GM10847 (cell line): ENCODE data around the gene EFCC1.

Source experiments
- POLR2A ChIP-seq: IDR thresholded peaks from 2 replicates; pipeline ENCODE4 v1.6.1; 2011; ENCODE audit not compliant: insufficient read length; ENCODE audit errors: extremely low read depth

The EFCC1 gene

GRCh38 chr3:129017484-129017899 is 16.4 kb downstream of the EFCC1 start:
- no peak for TF ChIP-seq POLR2A

DNA sequence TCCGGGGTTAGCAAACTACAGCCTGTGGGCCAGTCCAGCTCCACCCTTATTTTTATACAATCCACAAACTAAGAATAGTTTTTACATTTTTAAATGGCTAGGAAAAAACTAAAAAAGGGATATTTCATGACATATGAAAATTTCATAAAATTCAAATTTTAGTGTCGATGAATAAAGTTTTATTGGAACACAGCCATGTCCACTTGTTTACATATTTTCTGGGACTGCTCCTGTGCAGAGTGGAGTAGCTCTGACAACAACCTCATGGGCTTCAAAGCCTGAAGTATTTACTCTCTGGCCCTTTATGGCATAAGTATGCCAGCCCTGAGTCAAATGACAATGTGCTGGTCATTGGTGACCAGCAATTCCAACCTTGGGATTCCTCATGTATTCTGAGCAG is 17.2 kb downstream of the EFCC1 start:
- no peak for TF ChIP-seq POLR2A

- no peak for TF ChIP-seq POLR2A
These were observed 17.6 kb downstream of the EFCC1 start for GRCh38 chr3:129018751-129019150.

DNA sequence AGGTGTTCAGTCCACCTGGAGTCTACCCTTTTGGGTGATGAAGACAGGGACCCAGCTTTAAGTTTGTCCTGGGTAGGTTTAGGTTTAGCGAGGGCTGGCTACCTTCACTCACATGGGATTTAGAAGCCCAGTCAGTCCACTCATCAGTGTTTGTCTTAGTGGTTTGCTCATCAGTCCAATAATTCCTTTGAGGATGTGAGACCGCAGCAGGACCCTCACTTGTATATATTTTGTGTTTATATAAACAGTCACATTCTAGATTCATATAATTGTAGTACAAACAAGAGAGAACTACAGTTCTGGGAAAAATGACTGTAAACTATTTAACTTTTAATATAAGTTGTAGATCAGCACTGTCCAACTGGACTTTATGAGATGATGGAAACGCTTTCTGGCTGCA is 18.2 kb downstream of the EFCC1 start:
- TF ChIP-seq POLR2A, result no peak

DNA sequence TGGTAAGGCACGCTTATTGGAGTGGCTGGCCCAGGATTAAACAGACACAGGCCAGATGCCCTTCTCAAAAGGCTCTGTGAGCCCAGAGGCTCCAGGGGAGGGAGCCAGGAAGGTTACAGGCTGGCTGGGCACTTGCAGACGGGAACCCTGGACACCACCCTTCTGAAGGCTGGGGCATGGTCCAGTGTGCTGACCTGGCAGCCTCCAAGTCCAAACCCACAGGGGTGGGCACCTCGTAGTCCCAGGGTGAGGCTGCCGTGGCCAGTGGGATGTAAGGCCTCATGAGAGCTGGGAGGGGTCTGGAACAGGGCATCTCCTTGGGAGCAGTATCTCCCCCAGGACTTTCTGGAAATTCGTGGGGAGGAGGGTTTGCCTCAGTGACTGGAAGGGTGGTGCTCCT is 19.6 kb downstream of the EFCC1 start:
- no peak for TF ChIP-seq POLR2A

- no peak for TF ChIP-seq POLR2A
These were observed 20.0 kb downstream of the EFCC1 start for GRCh38 chr3:129021140-129021551.

- no peak for TF ChIP-seq POLR2A
These were observed 21.3 kb downstream of the EFCC1 start for GRCh38 chr3:129022114-129023007.

DNA sequence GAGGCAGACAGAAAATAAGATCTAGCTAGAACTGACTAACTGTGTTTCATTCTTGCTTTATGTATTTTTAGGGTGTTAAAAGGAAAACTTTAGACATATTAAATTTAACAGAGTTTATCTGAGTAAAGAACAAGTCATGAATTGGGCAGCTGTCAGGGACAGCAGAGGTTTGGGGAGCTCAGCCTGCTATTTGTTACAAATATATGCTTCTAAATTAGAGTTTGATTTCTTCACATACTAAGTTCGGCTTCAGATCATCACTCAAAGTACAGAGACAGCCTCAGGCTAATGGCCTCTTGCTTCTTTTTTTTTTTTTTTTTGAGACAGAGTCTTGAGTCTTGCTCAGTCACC is 21.9 kb downstream of the EFCC1 start:
- TF ChIP-seq POLR2A, result no peak

GRCh38 chr3:129023909-129024308 is 22.8 kb downstream of the EFCC1 start:
- no peak for TF ChIP-seq POLR2A

DNA sequence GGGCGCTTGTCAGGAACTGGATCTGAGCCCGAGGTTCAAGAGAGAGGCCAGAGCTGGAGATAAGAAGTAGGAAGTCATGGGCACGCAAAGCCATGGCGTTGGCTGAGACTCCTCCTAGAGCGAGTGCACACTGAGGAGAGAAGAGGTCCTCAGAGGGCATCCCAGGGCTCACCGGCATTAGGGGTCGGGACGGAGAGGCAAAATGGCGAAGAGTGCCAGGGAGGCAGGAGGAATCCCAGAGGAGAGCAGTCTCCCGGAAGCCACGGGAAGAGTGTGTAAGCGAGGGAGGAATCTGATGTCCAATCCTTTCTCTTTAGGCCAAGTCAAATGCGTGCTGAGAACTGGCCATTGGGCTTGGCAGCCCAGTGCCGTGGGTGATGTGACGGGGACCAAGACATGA is 24.0 kb downstream of the EFCC1 start:
- no peak for TF ChIP-seq POLR2A

- TF ChIP-seq POLR2A, result no peak
These were observed 24.8 kb downstream of the EFCC1 start for GRCh38 chr3:129025691-129026435.

DNA sequence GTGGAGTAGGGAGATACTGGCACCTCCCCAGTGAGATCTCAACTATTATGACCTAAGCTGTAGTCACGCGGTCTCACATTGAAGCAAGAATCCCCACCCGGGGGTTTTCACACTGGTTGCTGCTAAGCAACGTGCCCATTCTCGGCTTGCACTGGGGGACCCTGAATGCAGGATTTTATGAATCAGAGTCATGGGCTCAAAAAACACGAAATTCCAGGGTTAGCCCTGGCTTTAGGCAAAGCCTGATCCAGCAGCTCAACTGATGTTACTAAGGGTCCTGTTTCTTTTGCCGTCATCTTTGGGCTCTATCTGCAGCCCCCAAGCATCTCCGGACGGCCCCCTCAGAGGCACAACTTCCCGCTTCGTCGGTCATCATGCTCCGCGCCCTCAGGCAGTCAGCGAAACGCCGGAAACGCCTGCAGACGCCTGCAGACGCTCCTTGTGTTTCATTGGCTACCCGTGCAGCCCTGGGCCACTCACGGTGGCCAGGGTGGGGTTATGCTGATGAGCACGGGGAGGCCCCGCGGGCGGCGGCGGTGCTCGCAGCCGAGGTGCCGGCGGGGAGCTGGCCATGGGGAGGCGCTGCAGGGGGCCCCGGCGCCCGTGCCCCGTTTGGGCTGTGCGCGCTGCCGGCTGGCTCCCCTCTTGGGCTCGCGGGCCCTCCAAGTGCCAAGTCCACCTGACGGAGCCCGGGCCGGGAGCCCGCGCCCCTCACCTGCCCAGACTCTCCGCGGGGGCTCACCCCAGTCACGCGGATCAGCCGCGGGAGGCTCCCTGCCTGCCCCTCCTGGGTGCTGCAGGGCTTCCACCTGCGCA is 25.8 kb downstream of the EFCC1 start:
- TF ChIP-seq POLR2A, result no peak

DNA sequence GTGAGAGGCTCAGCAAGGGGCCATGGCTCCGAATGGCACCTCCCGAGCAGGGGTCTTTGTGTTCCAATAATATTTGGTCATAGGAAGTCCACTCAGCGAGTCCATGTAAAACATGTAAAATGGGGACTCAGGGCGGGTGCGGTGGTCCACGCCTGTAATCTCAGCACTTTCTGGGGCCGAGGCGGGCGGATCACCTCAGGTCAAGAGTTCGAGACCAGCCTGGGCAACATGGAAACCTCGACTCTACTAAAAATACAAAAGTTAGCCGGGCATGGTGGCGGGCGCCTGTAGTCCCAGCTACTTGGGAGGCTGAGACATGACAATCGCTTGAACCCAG is 26.4 kb downstream of the EFCC1 start:
- no peak for TF ChIP-seq POLR2A

- TF ChIP-seq POLR2A, result no peak
These were observed 27.8 kb downstream of the EFCC1 start for GRCh38 chr3:129028866-129029265.

DNA sequence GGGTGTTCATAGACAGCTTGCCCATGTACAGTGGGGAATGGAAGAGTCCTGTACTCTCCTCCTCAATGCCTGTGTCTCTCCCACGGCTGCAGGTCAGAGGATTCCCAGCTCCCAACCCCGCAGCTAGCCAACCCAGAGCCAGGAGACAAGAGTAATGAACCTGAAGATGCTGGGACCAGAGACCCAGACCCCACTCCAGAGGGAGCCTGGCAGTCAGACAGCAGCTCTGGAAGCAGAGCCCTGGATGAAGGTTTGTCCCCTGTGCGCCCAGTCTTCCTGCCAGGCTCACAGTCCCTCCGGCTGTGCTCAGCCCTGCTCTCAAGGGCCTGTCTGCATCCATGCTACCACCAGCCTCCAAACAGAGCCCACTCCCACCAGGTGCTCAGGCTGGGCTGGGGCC is 29.5 kb downstream of the EFCC1 start:
- TF ChIP-seq POLR2A, result no peak
